NCI-H524 treated with DMSO at 0.1 percent for 48 hours (cell line): Measurements from ENCODE around the gene PGAP3.

Source experiments
- DNase-seq: peaks from one replicate; lab custom pipeline; 2025; lab: John Stamatoyannopoulos, UW

Gene PGAP3

GRCh38 chr17:39696731-39697130 is 8.9 kb upstream of the PGAP3 start:
- DNase-seq: no peak

- no peak for DNase-seq
These were observed 7.2 kb upstream of the PGAP3 start for GRCh38 chr17:39695089-39695474.

- DNase-seq: no peak
These were observed 6.7 kb upstream of the PGAP3 start for GRCh38 chr17:39694593-39694992.

GRCh38 chr17:39688945-39689344 is 1.1 kb upstream of the PGAP3 start:
- no peak for DNase-seq

GRCh38 chr17:39688475-39688835 is 598 bp upstream of the PGAP3 start:
- DNase-seq: no peak

GRCh38 chr17:39687101-39687545 is 734 bp downstream of the PGAP3 start:
- no peak for DNase-seq

GRCh38 chr17:39684369-39685192 is 3.3 kb downstream of the PGAP3 start:
- DNase-seq: no peak

- no peak for DNase-seq
These were observed 4.4 kb downstream of the PGAP3 start for GRCh38 chr17:39683295-39683939.

GRCh38 chr17:39679521-39680192 is 8.2 kb downstream of the PGAP3 start:
- no peak for DNase-seq

- no peak for DNase-seq
These were observed 9.3 kb downstream of the PGAP3 start for GRCh38 chr17:39678340-39679116.

- peak; percentile 72 for DNase-seq
These were observed 10.1 kb downstream of the PGAP3 start for GRCh38 chr17:39677542-39678339.

- DNase-seq: no peak
These were observed 10.8 kb downstream of the PGAP3 start for GRCh38 chr17:39677072-39677471.

- peak; percentile 10 for DNase-seq
These were observed 11.5 kb downstream of the PGAP3 start for GRCh38 chr17:39676198-39676819.

GRCh38 chr17:39675390-39676082 is 12.3 kb downstream of the PGAP3 start:
- DNase-seq: no peak

- no peak for DNase-seq
These were observed 13.0 kb downstream of the PGAP3 start for GRCh38 chr17:39674702-39675389.

GRCh38 chr17:39674179-39674578 is 13.7 kb downstream of the PGAP3 start:
- DNase-seq: no peak

GRCh38 chr17:39673335-39674081 is 14.3 kb downstream of the PGAP3 start:
- no peak for DNase-seq

GRCh38 chr17:39672522-39673334 is 15.1 kb downstream of the PGAP3 start:
- no peak for DNase-seq
